Fibroblast of gingiva (primary cell): ENCODE results near the gene KCNT1.

Experiments
- DNase-seq: peaks from one replicate; pipeline ENCODE4 v3.0.0-alpha.2; 2011; ENCODE audit warnings: low read depth

KCNT1 gene

GRCh38 chr9:135673941-135674340, 28.0 kb upstream of the KCNT1 start:
- no peak for DNase-seq

DNA sequence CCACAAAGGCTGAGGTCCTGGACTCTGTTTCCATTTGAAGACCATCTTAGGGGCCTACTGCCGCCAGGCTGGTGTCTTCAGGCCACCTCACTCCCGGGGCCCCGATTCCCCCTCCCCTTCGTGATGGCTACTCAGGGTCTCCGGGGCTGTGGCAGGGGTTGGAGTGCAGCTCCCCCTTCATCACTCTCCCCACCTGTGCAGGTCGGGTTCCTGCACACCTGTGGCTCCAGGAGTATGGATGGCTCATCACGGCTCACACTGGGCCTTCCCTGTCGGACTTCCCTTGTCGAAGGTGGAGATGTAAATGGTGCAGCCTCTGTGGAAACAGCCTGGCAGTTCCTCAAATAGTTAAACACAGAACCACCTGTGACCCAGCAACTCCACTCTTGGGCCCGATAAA, 27.0 kb upstream of the KCNT1 start:
- DNase-seq, result no peak

DNA sequence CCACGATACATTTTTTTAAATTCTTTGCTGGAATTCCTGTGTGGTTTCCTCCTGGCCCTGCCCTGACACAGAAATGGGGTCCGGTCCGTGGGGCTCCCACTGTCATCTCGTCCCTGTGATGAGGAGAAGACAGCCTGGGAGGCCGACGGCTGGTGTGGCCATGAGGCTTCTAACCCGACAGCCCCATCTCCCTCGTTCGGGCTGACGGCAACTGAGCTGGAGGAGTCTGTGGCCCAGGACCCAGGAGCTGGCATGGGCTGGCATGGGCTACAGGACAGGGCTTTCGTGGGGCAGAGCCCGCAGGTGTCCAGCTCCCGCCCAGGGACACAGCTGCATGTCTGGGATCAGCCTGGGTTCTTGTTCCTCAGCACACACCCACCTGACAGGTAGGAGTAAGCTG, 25.1 kb upstream of the KCNT1 start:
- DNase-seq, result no peak

GRCh38 chr9:135677641-135678168, 24.3 kb upstream of the KCNT1 start:
- no peak for DNase-seq

DNA sequence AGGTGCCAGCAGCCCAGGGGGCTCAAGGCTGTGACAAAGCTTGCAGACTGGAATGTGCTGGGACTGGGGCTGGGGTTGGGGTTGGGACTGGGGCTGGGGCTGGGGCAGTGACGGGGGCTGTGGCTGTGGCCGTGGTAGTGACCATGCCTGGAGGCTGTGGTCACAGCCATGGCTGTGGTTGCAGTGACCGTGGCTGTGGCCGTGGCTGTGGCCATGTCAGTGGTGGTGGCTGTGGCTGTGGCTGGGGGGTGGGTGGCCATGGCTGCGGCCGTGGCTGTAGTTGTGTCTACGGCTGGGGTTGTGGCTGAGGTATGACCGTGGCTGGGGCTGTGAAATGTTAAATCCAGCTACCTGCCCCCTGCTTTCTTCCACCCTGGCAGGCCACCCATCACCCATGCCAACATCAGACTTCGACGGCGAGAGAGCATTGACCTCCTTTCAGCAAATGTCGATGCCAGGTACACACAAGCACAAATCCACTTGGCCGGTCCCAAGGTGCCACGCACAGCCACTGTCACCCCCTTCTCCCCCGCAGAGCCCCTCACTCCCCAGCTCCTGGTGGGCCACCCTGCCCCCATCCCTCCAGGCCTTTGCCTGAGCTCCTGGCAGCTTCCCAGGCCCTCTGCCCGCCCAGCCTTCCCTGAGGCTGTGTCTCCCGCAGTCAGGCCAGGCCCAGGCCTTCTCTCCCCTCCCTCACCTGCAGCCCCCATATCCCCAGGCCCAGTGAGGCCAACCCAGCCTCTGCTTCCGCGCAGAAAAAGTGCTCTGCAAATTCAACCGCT, 23.6 kb upstream of the KCNT1 start:
- no peak for DNase-seq

- DNase-seq, result no peak
These were observed 21.9 kb upstream of the KCNT1 start for GRCh38 chr9:135680056-135680455.

- DNase-seq, result no peak
These were observed 20.8 kb upstream of the KCNT1 start for GRCh38 chr9:135681161-135681560.

- no peak for DNase-seq
These were observed 18.5 kb upstream of the KCNT1 start for GRCh38 chr9:135683401-135684034.

GRCh38 chr9:135684691-135685090, 17.3 kb upstream of the KCNT1 start:
- DNase-seq, result no peak

- DNase-seq, result no peak
These were observed 14.8 kb upstream of the KCNT1 start for GRCh38 chr9:135687216-135687615.

DNA sequence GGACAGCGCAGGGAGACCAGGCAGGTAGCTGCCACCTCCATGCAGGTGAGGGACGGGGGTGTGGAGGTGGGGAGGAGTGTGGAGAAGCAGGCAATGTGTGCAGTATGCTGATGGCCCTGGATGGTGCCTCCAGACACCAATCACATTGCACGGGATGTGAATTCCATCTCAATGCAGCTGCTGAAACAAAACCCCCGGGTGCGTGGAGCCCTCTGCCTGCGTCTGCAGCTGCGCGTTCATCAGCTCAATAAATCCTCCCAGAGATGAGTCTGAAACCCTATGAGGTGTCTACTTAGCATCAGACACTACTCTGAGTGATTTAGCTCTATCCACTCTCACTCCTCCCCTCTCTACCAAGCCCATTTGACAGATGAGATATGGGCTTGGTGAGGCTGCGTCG, 13.0 kb upstream of the KCNT1 start:
- DNase-seq, result no peak

DNA sequence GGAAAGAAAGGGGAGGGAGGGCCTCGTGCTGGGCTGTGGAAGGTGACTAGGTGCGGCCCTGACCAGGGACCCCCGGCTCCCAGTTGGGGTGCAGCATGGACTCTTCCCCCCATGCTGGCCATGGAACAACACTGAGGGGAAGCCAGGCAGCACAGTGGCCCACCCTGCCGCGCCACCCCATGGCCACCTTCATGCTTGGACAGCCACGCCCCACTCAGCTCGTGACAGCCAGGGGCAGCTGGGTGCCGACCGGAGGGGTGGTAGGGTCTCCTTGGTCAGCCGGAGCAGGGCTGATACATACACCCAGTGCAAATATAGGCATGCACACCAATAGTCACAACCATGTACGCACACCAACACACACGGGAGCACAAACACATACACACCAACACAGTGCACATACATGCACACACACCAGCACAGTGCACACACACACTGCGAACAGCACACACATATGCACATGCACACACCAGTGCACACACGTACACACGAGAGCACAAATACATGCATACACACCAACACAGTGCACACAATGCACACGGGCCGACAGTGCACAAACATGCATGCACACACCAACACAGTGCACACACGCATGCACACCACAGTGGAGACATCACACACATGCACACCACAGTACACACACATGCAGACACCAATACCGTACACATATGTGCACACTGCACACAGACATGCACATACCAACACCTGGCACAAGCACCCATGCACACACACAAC, 11.0 kb upstream of the KCNT1 start:
- no peak for DNase-seq

DNA sequence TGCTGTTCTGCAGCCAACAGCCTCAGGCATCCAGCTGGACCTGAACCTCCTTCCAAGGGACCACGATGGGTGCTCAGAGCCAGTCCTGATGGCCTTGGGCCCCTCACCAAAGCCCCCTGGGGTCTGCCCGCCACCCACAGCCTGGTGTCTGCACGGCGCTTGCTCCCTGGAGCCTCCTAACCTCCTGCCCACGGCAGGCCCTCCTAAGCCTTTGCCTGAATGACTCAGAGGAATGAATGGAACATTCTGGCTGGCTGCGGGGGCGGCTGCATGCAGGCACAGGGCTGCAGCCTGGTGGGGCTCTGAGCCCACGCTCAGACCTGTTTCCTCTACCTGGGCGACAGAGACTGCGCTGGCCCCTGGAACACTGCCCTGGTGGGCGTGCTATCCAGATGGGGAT, 9.6 kb upstream of the KCNT1 start:
- no peak for DNase-seq

DNA sequence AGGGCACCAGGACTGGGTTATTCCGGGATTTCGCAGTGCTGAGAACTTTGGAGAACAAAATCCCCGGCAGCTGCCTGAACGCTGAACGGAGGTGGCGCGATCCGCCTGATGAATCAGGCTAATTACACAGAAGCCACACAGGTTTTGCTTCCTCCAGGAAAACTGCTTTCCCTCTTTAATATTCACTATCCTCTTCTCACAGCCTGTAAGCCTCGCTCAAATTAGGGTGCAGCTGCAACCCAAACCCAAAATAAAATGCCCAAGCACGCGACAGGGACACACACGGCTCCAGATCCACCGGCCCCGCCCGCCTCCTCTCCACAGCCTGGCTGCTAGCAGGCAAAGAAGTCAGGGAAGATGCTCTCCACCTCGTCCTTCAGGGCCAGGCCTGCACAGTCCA, 8.7 kb upstream of the KCNT1 start:
- no peak for DNase-seq

DNA sequence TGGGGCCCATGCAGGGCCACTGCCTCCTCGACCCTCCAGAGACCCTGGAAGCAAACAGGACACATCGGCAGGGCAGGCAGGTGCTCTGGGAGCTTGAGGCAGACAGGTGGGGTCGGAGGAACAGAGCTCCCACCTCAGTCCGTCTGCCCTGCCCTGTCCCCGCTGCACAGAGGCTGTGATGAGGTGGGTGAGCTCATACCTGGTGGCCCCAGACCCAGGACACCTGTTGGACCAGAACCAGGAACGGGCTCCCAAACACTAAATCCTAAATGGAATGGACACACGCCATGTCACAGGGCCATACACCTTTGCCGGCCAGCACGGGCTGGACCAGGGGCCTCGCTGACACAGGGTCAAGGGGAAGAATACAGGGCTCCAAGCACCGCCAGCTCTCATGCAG, 8.2 kb upstream of the KCNT1 start:
- no peak for DNase-seq

- DNase-seq, result no peak
These were observed 7.6 kb upstream of the KCNT1 start for GRCh38 chr9:135694414-135694813.

- DNase-seq, result no peak
These were observed 6.9 kb upstream of the KCNT1 start for GRCh38 chr9:135695036-135695435.

- DNase-seq, result no peak
These were observed 6.3 kb upstream of the KCNT1 start for GRCh38 chr9:135695642-135696041.

DNA sequence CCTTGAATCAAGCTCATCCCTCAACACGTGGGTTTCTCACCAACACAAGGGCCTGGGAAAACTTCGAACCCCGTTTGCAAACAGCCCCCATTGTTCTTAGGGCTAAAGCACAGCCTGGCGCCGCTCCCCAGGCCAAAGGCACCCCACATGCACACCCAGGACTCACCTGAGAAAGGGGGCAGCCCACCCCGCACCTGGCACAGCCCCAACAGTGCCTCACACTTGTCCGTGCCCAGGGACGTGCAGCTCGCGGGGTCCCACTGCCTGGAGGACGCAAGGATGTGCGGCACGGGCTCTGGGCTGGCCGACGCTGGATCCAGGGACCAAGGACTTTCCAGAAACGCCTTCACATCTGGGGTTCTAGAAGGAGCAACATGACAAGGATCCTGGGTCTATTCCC, 5.5 kb upstream of the KCNT1 start:
- DNase-seq, result no peak

GRCh38 chr9:135697226-135697625, 4.8 kb upstream of the KCNT1 start:
- no peak for DNase-seq

- no peak for DNase-seq
These were observed 3.7 kb upstream of the KCNT1 start for GRCh38 chr9:135698236-135698635.

- DNase-seq, result no peak
These were observed 3.2 kb upstream of the KCNT1 start for GRCh38 chr9:135698767-135699166.

GRCh38 chr9:135699440-135699839, 2.5 kb upstream of the KCNT1 start, which contains the start of gene SOHLH1:
TSS of gene SOHLH1 (minus strand) at chr9:135699481. CDS start at chr9:135699467, 14 bp downstream.
- no peak for DNase-seq
